HG03354 (cell line): ENCODE measurements around the gene CCT2.

Experiments
- ATAC-seq: cut with Tn5 transposase; IDR thresholded peaks from one replicate; pipeline ENCODE4 v1.9.1; 2021; ENCODE audit warnings: mild to moderate bottlenecking; ENCODE audit not compliant: unreplicated experiment, poor library complexity, severe bottlenecking

Gene CCT2

GRCh38 chr12:69585189-69586062 lies at the start of gene CCT2:
Gene CCT2 (plus strand): TSS chr12:69585459. CDS start chr12:69585522, 63 bp downstream.
- peak; percentile 96 for ATAC-seq

GRCh38 chr12:69540987-69541386 lies 44.3 kb upstream of the CCT2 start:
- no peak for ATAC-seq

- ATAC-seq, result no peak
Observed at GRCh38 chr12:69544087-69544486, 41.2 kb upstream of the CCT2 start.

GRCh38 chr12:69545081-69545480 lies 40.2 kb upstream of the CCT2 start:
- ATAC-seq, result no peak

- peak; percentile 93 for ATAC-seq
Observed at GRCh38 chr12:69546693-69547438, 38.4 kb upstream of the CCT2 start.

GRCh38 chr12:69548687-69549086 lies 36.6 kb upstream of the CCT2 start:
- ATAC-seq, result no peak

GRCh38 chr12:69550569-69551350 lies 34.5 kb upstream of the CCT2 start:
- no peak for ATAC-seq

GRCh38 chr12:69553628-69554248 lies 31.5 kb upstream of the CCT2 start:
- ATAC-seq, result no peak

GRCh38 chr12:69555461-69555860 lies 29.8 kb upstream of the CCT2 start:
- ATAC-seq, result no peak

- no peak for ATAC-seq
Observed at GRCh38 chr12:69556383-69556782, 28.9 kb upstream of the CCT2 start.

- no peak for ATAC-seq
Observed at GRCh38 chr12:69563166-69563762, 22.0 kb upstream of the CCT2 start.

GRCh38 chr12:69566603-69567002 lies 18.7 kb upstream of the CCT2 start:
- ATAC-seq, result no peak

- no peak for ATAC-seq
Observed at GRCh38 chr12:69569236-69569635, 16.0 kb upstream of the CCT2 start.

- no peak for ATAC-seq
Observed at GRCh38 chr12:69570000-69570516, 15.2 kb upstream of the CCT2 start.

GRCh38 chr12:69570545-69571399 lies 14.5 kb upstream of the CCT2 start:
- ATAC-seq, result peak; percentile 74

GRCh38 chr12:69575346-69575745 lies 9.9 kb upstream of the CCT2 start:
- no peak for ATAC-seq

GRCh38 chr12:69578283-69578682 lies 7.0 kb upstream of the CCT2 start:
- no peak for ATAC-seq

- no peak for ATAC-seq
Observed at GRCh38 chr12:69579029-69579428, 6.2 kb upstream of the CCT2 start.
